HL-60/S4 treated with phorbol 12-myristate 13-acetate at 8.2 ng/mL for 4 days and 3 days (cell line): ENCODE data around the gene FAM241B.

ENCODE experiments used
- in situ Hi-C: fragments of 300-500 bp; cut with MboI; formaldehyde crosslinking; loops from 2 replicates; pipeline ENCODE4 v1.15.0; 2022; ENCODE audit warnings: low sequenced_read_pairs

The FAM241B gene

GRCh38 chr10:69646185-69647060 lies 16.4 kb downstream of the FAM241B start:
- in situ Hi-C loops = loop anchor here (25.0 kb wide), 1 partner anchor 234 kb away; the partner anchor contains the start of gene TACR2

GRCh38 chr10:69647126-69647525 lies 17.1 kb downstream of the FAM241B start:
- in situ Hi-C loops = loop anchor here (25.0 kb wide), 1 partner anchor 235 kb away; the partner anchor contains the start of gene TACR2

- in situ Hi-C loops = loop anchor here (25.0 kb wide), 1 partner anchor 236 kb away; the partner anchor contains the start of gene TACR2
These were observed 17.8 kb downstream of the FAM241B start for GRCh38 chr10:69647819-69648218.

- in situ Hi-C loops = loop anchor here (25.0 kb wide), 1 partner anchor 236 kb away; the partner anchor contains the start of gene TACR2
These were observed 18.4 kb downstream of the FAM241B start for GRCh38 chr10:69648461-69648860.

GRCh38 chr10:69649786-69650550 lies 19.9 kb downstream of the FAM241B start:
- in situ Hi-C loops = loop anchor here (25.0 kb wide), 1 partner anchor 238 kb away; the partner anchor contains the start of gene TACR2

- in situ Hi-C loops = no loop called here
These were observed 20.7 kb downstream of the FAM241B start for GRCh38 chr10:69650589-69651261.

GRCh38 chr10:69651362-69651761 lies 21.3 kb downstream of the FAM241B start:
- in situ Hi-C loops = no loop called here

- in situ Hi-C loops = no loop called here
These were observed 22.2 kb downstream of the FAM241B start for GRCh38 chr10:69652111-69652856.

- in situ Hi-C loops = no loop called here
These were observed 22.8 kb downstream of the FAM241B start for GRCh38 chr10:69652857-69653199.

GRCh38 chr10:69653561-69653960 lies 23.5 kb downstream of the FAM241B start:
- in situ Hi-C loops = no loop called here

- in situ Hi-C loops = no loop called here
These were observed 25.2 kb downstream of the FAM241B start for GRCh38 chr10:69655124-69655867.

- in situ Hi-C loops = no loop called here
These were observed 26.0 kb downstream of the FAM241B start for GRCh38 chr10:69655868-69656555.

- in situ Hi-C loops = no loop called here
These were observed 26.8 kb downstream of the FAM241B start for GRCh38 chr10:69656742-69657269.

GRCh38 chr10:69657430-69657829 lies 27.4 kb downstream of the FAM241B start:
- in situ Hi-C loops = no loop called here

- in situ Hi-C loops = no loop called here
These were observed 27.8 kb downstream of the FAM241B start for GRCh38 chr10:69657866-69658265.

GRCh38 chr10:69659241-69660038 lies 29.4 kb downstream of the FAM241B start:
- in situ Hi-C loops = no loop called here

GRCh38 chr10:69660296-69660695 lies 30.2 kb downstream of the FAM241B start:
- in situ Hi-C loops = no loop called here
